Liver (tissue), 9 donors: ENCODE measurements around the gene CDK5RAP2. TPM values are rescaled to one million over a fixed set of nuclear protein-coding genes. Genes with fewer than 3 reads are reported as not detected.

ENCODE experiments used
- DNase-seq: peaks from one replicate; pipeline ENCODE4 v3.0.0-alpha.2; 2017; ENCODE audit warnings: low spot score
- H3K27ac ChIP-seq, 2 donors: one replicate each; pipeline ENCODE4 v1.7.0; 2013; ENCODE audit warnings: inconsistent platforms in 2 of 2, low read length in 2 of 2, control low read depth in 1 of 2, low read depth in 1 of 2, mild to moderate bottlenecking in 1 of 2
- H3K27me3 ChIP-seq, 4 donors: one replicate each; pipeline versions ENCODE4 v1.6.1 to v1.7.0; 2013; ENCODE audit warnings: low read length in 3 of 4, inconsistent platforms in 1 of 4, mild to moderate bottlenecking in 1 of 4, moderate library complexity in 1 of 4; ENCODE audit not compliant: control insufficient read depth in 4 of 4, insufficient read depth in 4 of 4
- H3K36me3 ChIP-seq, 4 donors: one replicate each; pipeline versions ENCODE4 v1.6.1 to v1.7.0; 2013; ENCODE audit warnings: low read length in 3 of 4, mild to moderate bottlenecking in 3 of 4, low read depth in 1 of 4, moderate library complexity in 1 of 4; ENCODE audit not compliant: control insufficient read depth in 4 of 4, insufficient read depth in 3 of 4
- H3K4me1 ChIP-seq, 4 donors: one replicate each; pipeline versions ENCODE4 v1.6.1 to v1.7.0; 2013; ENCODE audit warnings: low read length in 3 of 4, mild to moderate bottlenecking in 3 of 4, moderate library complexity in 1 of 4; ENCODE audit not compliant: control insufficient read depth in 4 of 4, insufficient read depth in 4 of 4
- H3K4me3 ChIP-seq, 3 donors: one replicate each; pipeline versions ENCODE4 v1.6.1 to v1.7.0; 2013; ENCODE audit warnings: low read length in 3 of 3, control low read depth in 1 of 3, low read depth in 1 of 3, mild to moderate bottlenecking in 1 of 3
- H3K9ac ChIP-seq, 2 donors: one replicate each; pipeline ENCODE4 v1.7.0; 2013; ENCODE audit warnings: low read length in 2 of 2, mild to moderate bottlenecking in 2 of 2, moderate library complexity in 2 of 2, control low read depth in 1 of 2, low read depth in 1 of 2
- H3K9me3 ChIP-seq, 4 donors: one replicate each; pipeline versions ENCODE4 v1.6.1 to v1.7.0; 2013; ENCODE audit warnings: low read length in 3 of 4; ENCODE audit not compliant: control insufficient read depth in 4 of 4
- CTCF ChIP-seq: fragments of 150-350 bp; IDR thresholded peaks from 2 replicates; pipeline ENCODE4 v1.5.1; 2017; ENCODE audit warnings: improper control_type of control experiment, low read depth, low read length; ENCODE audit not compliant: missing input control
- EGR1 ChIP-seq, 2 donors: IDR thresholded peaks; 2 replicates each; pipeline ENCODE4 v1.6.1; 2016 to 2018; ENCODE audit warnings: antibody characterized with exemption in 2 of 2, low read depth in 2 of 2
- FOXA1 ChIP-seq: IDR thresholded peaks from 2 replicates; pipeline ENCODE4 v1.6.1; 2016; ENCODE audit warnings: antibody characterized with exemption
- FOXA2 ChIP-seq: IDR thresholded peaks from 2 replicates; pipeline ENCODE4 v1.6.1; 2016; ENCODE audit warnings: antibody characterized with exemption
- GABPA ChIP-seq, 2 donors: IDR thresholded peaks in 1 of 2; conservative IDR thresholded peaks in 1 of 2; 2 replicates each; pipeline ENCODE4 v1.6.1; 2016; ENCODE audit warnings: antibody characterized with exemption in 2 of 2, mild to moderate bottlenecking in 1 of 2, moderate library complexity in 1 of 2
- HNF4G ChIP-seq: IDR thresholded peaks from 2 replicates; pipeline ENCODE4 v1.6.1; 2016; ENCODE audit warnings: antibody characterized with exemption
- JUND ChIP-seq, 2 donors: IDR thresholded peaks; 2 replicates each; pipeline ENCODE4 v1.6.1; 2016; ENCODE audit warnings: antibody characterized with exemption in 2 of 2
- NR2F2 ChIP-seq: IDR thresholded peaks from 2 replicates; pipeline ENCODE4 v1.6.1; 2016; ENCODE audit warnings: antibody characterized with exemption
- RAD21 ChIP-seq, 2 donors: IDR thresholded peaks; 2 replicates each; pipeline ENCODE4 v1.6.1; 2016; ENCODE audit warnings: antibody characterized with exemption in 2 of 2, mild to moderate bottlenecking in 2 of 2
- RXRA ChIP-seq, 2 donors: IDR thresholded peaks; 2 replicates each; pipeline ENCODE4 v1.6.1; 2017 to 2018; ENCODE audit warnings: antibody characterized with exemption in 2 of 2, mild to moderate bottlenecking in 1 of 2
- SP1 ChIP-seq: IDR thresholded peaks from 2 replicates; pipeline ENCODE4 v1.6.1; 2018; ENCODE audit warnings: antibody characterized with exemption, mild to moderate bottlenecking
- TAF1 ChIP-seq: conservative IDR thresholded peaks from 2 replicates; pipeline ENCODE4 v1.6.1; 2016; ENCODE audit warnings: antibody characterized with exemption, mild to moderate bottlenecking
- YY1 ChIP-seq: IDR thresholded peaks from 2 replicates; pipeline ENCODE4 v1.6.1; 2016; ENCODE audit warnings: antibody characterized with exemption, mild to moderate bottlenecking
- ZBTB33 ChIP-seq: IDR thresholded peaks from 2 replicates; pipeline ENCODE4 v1.6.1; 2016; ENCODE audit warnings: antibody characterized with exemption
- WGBS: extraction: QIAGEN DNeasy Blood & Tissue Kit; methylation state at CpG from one replicate; pipeline ENCODE4 v1.1.7; 2013; 5-methylcytosine and 5-hydroxymethylcytosine counted together
- polyA plus RNA-seq, 2 donors: library from polyadenylated mRNA; stranded (reverse) in 1 of 2; unstranded in 1 of 2; fragments of 200-250 nt in 1 of 2; fragments of >200 nt in 1 of 2; fragmentation: Nextera tagmentation in 1 of 2; extraction: Ambion mirVana in 1 of 2; gene quantifications; one replicate each; pipeline versions ENCODE4 v1.2.1 to v1.2.3, GENCODE V29; 2013 to 2015
- total RNA-seq, 2 donors: library from RNA; depleted of rRNA; stranded (reverse); fragments of >200 nt; gene quantifications; one replicate each; pipeline ENCODE4 v1.2.3, GENCODE V29; 2014
- TF ChIP-seq, protein P1 (sequence below): IDR thresholded peaks from 2 replicates; pipeline ENCODE4 v1.6.1; 2016; ENCODE audit warnings: antibody characterized with exemption, mild to moderate bottlenecking
- donor health status: healthy.
- donor health status: healthy.
- donor health status: healthy.
- donor health status: healthy.
- donor health status: healthy.

CDK5RAP2 gene
- total and polyA plus RNA-seq, 4 donors, result 11.7 to 38.9 (median 21.7) TPM

DNA sequence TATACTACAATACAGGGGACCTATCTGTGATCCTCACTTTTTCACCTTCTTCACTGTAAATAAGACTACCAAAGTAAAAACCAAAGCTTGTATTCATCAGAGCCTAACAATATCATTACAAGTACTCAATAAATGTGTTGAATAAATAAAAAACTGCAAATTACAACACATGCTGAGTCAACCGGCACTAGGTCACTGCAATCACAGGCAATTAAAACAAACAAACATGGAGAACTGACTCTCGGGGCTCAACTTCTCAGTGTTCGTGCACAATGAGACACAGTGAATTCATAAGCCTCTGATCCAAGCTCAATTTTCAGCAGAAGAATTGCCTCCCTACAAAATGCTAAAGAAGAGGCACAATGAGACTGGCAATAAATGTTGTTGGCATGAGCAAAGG is 69.2 kb downstream of the CDK5RAP2 start:
- no peaks in the 10 kb centered on the region for H3K9me3 ChIP-seq
- no peaks in the 10 kb centered on the region for H3K27me3 ChIP-seq

DNA sequence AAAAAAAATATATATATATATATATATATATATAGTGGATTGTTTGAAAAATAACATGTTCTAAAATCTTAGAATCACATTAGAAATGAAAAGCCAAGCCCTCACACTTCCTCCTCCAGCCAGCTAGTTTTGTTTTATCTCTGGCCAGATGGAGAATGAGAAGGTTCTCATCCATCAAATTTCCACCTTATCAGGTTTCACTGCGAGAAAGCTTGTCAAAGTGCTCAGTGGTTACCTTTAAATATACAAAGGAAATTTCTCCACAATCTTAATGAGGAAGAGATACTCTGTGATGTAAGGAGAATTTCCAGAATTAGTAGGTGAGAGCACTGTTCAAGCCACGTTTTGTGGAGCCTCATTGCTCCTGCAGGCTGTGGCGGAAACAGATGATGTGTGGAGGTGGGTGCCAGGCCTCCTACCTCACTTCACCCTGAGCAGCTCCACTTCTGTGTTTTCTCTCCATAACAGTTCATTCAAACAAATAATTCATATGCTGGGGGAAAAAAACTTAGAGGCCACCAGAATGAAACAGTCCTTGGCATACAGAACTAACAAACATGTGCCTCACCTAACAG is 71.9 kb downstream of the CDK5RAP2 start:
- Histone ChIP-seq H3K27me3 (no peaks in the 10 kb centered on the region), H3K9me3 (no peaks in the 10 kb centered on the region), H3K36me3 (peaks cover 2 to 16% (median 11%) of the 10 kb centered on the region in 4 donors), H3K4me1 (peaks cover 0 to 3% (median 0%) of the 10 kb centered on the region in 4 donors), H3K4me3 (no peak overlapping the region), H3K27ac (no peak overlapping the region), H3K9ac (no peak overlapping the region)
- 92% methylated on average over 3 of the region's 3 CpGs for WGBS
- TF ChIP-seq RXRA (IDR thresholded peaks at IDR 0.05) (no peak), FOXA1 (no peak), GABPA (IDR thresholded peaks at IDR 0.05 in 1 of 2, conservative IDR thresholded peaks at IDR 0.05 in 1 of 2) (no peak), EGR1 (IDR thresholded peaks at IDR 0.05; ENCODE audit: low read depth in 2 of 2) (no peak), SP1 (no peak), TAF1 (no peak), NR2F2 (no peak), FOXA2 (no peak), YY1 (no peak), ZBTB33 (no peak), JUND (IDR thresholded peaks at IDR 0.05) (no peak)
- TF ChIP-seq, protein P1, sequence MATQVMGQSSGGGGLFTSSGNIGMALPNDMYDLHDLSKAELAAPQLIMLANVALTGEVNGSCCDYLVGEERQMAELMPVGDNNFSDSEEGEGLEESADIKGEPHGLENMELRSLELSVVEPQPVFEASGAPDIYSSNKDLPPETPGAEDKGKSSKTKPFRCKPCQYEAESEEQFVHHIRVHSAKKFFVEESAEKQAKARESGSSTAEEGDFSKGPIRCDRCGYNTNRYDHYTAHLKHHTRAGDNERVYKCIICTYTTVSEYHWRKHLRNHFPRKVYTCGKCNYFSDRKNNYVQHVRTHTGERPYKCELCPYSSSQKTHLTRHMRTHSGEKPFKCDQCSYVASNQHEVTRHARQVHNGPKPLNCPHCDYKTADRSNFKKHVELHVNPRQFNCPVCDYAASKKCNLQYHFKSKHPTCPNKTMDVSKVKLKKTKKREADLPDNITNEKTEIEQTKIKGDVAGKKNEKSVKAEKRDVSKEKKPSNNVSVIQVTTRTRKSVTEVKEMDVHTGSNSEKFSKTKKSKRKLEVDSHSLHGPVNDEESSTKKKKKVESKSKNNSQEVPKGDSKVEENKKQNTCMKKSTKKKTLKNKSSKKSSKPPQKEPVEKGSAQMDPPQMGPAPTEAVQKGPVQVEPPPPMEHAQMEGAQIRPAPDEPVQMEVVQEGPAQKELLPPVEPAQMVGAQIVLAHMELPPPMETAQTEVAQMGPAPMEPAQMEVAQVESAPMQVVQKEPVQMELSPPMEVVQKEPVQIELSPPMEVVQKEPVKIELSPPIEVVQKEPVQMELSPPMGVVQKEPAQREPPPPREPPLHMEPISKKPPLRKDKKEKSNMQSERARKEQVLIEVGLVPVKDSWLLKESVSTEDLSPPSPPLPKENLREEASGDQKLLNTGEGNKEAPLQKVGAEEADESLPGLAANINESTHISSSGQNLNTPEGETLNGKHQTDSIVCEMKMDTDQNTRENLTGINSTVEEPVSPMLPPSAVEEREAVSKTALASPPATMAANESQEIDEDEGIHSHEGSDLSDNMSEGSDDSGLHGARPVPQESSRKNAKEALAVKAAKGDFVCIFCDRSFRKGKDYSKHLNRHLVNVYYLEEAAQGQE, result no peak
- no peak for DNase-seq

More for the DNA sequence above, 69.2 kb downstream of the CDK5RAP2 start:
- H3K4me3 ChIP-seq, result no peak overlapping the region
- TF ChIP-seq JUND (IDR thresholded peaks at IDR 0.05) (no peak), RXRA (IDR thresholded peaks at IDR 0.05) (no peak), RAD21 (IDR thresholded peaks at IDR 0.05) (no peak), TAF1 (no peak), FOXA1 (no peak), EGR1 (IDR thresholded peaks at IDR 0.05; ENCODE audit: low read depth in 2 of 2) (no peak), CTCF (no peak), HNF4G (no peak), ZBTB33 (no peak)
- H3K27ac ChIP-seq, result no peak overlapping the region
- H3K36me3 ChIP-seq, result peaks cover 0 to 18% (median 17%) of the 10 kb centered on the region in 4 donors
- no peak for DNase-seq
- H3K9ac ChIP-seq, result no peak overlapping the region
- WGBS, result 84% methylated on average over 3 of the region's 3 CpGs
- H3K4me1 ChIP-seq, result no peaks in the 10 kb centered on the region
